ENCODE measurements around the gene ZSCAN22. TPM values are rescaled to one million over a fixed set of nuclear protein-coding genes. Genes with fewer than 3 reads are reported as not detected.

The ZSCAN22 gene
- total and polyA plus RNA-seq, 2 of the 13 experiments (the other 11 are each of a cell fraction or from before 2014, with no cell fraction given) = 2.5 to 3.5 TPM

- TF ChIP-seq NFIC (IDR thresholded peaks at IDR 0.05; ENCODE audit: low read length) (no peak), ZFP90 (CRISPR knock-in tag; IDR thresholded peaks at IDR 0.05; ENCODE audit: borderline replicate concordance) (peak; percentile 96), ELK4 (CRISPR knock-in tag; IDR thresholded peaks at IDR 0.05; ENCODE audit: borderline replicate concordance) (0 out of 2 replicates have a peak, but pooled peaks have one; percentile 73), ZNF713 (CRISPR knock-in tag; IDR thresholded peaks at IDR 0.05) (0 out of 2 replicates have a peak, but pooled peaks have one; percentile 37), POLR2AphosphoS5 (IDR thresholded peaks at IDR 0.05; ENCODE audit: low read depth, low read length) (peak; percentile 60; the same call in 1 of the 2 replicates), GRHL1 (CRISPR knock-in tag; conservative IDR thresholded peaks at IDR 0.05) (no peak), ZNF431 (CRISPR knock-in tag; IDR thresholded peaks at IDR 0.05; ENCODE audit: borderline replicate concordance, low read depth) (no peak)
- TF ChIP-seq, protein P1, sequence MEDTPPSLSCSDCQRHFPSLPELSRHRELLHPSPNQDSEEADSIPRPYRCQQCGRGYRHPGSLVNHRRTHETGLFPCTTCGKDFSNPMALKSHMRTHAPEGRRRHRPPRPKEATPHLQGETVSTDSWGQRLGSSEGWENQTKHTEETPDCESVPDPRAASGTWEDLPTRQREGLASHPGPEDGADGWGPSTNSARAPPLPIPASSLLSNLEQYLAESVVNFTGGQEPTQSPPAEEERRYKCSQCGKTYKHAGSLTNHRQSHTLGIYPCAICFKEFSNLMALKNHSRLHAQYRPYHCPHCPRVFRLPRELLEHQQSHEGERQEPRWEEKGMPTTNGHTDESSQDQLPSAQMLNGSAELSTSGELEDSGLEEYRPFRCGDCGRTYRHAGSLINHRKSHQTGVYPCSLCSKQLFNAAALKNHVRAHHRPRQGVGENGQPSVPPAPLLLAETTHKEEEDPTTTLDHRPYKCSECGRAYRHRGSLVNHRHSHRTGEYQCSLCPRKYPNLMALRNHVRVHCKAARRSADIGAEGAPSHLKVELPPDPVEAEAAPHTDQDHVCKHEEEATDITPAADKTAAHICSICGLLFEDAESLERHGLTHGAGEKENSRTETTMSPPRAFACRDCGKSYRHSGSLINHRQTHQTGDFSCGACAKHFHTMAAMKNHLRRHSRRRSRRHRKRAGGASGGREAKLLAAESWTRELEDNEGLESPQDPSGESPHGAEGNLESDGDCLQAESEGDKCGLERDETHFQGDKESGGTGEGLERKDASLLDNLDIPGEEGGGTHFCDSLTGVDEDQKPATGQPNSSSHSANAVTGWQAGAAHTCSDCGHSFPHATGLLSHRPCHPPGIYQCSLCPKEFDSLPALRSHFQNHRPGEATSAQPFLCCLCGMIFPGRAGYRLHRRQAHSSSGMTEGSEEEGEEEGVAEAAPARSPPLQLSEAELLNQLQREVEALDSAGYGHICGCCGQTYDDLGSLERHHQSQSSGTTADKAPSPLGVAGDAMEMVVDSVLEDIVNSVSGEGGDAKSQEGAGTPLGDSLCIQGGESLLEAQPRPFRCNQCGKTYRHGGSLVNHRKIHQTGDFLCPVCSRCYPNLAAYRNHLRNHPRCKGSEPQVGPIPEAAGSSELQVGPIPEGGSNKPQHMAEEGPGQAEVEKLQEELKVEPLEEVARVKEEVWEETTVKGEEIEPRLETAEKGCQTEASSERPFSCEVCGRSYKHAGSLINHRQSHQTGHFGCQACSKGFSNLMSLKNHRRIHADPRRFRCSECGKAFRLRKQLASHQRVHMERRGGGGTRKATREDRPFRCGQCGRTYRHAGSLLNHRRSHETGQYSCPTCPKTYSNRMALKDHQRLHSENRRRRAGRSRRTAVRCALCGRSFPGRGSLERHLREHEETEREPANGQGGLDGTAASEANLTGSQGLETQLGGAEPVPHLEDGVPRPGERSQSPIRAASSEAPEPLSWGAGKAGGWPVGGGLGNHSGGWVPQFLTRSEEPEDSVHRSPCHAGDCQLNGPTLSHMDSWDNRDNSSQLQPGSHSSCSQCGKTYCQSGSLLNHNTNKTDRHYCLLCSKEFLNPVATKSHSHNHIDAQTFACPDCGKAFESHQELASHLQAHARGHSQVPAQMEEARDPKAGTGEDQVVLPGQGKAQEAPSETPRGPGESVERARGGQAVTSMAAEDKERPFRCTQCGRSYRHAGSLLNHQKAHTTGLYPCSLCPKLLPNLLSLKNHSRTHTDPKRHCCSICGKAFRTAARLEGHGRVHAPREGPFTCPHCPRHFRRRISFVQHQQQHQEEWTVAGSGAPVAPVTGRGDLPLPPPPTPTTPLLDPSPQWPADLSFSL (CRISPR knock-in tag; IDR thresholded peaks at IDR 0.05) = peak; percentile 34; the same call in 1 of the 2 replicates
These were observed 54.1 kb downstream of the ZSCAN22 start, which contains the start of gene ZNF837 (continued) for GRCh38 chr19:58380662-58381459.
